GM13976 (cell line): ENCODE data around the gene PSKH1.

Source experiments
- DNase-seq: peaks from one replicate; pipeline ENCODE4 v3.0.0; 2012; ENCODE audit warnings: low spot score
- in situ Hi-C: fragments of 300-500 bp; cut with MboI; formaldehyde crosslinking; loops from one replicate; pipeline ENCODE4 v1.12.0; 2022; ENCODE audit warnings: low sequenced_read_pairs, mixed read lengths, inconsistent platforms; ENCODE audit not compliant: unreplicated experiment
- TF ChIP-seq, protein P1 (sequence below): IDR thresholded peaks from 2 replicates; pipeline ENCODE4 v1.5.1; 2012; ENCODE audit warnings: borderline replicate concordance, mild to moderate bottlenecking; ENCODE audit not compliant: insufficient read depth; ENCODE audit errors: extremely low read depth, missing control alignments, control extremely low read depth

The PSKH1 gene

DNA sequence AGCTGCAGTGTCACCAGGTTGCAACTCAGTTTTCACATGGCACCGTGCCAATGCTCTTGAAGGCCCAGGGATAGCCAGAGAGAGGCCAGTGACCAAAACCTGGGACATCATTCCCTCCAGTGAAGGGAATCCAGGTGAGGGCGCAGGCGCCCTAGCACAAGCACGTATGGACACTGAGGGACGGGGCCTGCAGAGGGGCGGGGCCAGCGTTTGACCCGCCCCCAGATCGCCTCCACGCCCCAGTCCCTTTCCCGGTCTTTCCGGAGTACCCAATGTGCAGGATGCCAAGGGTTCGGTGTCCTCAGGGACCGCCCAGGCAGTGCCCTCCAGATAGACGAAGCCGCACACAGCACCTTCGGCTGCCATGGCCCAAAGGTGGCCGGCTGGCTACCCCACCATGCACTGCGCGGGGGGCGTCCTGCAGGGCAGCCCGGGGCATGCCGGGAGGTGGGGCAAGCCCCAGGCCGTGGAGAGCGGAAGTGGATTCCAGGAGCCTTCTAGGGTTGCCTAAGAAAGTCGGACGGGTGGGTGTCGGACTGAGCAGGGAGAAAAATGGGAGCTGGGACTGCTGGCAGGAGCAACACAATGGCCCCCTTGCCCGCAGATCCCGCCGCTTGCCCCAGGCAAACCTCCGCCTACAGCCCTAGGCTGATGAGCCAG lies 70.7 kb downstream of the PSKH1 start:
- in situ Hi-C loops = no loop called here
- DNase-seq = no peak
- TF ChIP-seq, protein P1, sequence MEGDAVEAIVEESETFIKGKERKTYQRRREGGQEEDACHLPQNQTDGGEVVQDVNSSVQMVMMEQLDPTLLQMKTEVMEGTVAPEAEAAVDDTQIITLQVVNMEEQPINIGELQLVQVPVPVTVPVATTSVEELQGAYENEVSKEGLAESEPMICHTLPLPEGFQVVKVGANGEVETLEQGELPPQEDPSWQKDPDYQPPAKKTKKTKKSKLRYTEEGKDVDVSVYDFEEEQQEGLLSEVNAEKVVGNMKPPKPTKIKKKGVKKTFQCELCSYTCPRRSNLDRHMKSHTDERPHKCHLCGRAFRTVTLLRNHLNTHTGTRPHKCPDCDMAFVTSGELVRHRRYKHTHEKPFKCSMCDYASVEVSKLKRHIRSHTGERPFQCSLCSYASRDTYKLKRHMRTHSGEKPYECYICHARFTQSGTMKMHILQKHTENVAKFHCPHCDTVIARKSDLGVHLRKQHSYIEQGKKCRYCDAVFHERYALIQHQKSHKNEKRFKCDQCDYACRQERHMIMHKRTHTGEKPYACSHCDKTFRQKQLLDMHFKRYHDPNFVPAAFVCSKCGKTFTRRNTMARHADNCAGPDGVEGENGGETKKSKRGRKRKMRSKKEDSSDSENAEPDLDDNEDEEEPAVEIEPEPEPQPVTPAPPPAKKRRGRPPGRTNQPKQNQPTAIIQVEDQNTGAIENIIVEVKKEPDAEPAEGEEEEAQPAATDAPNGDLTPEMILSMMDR = no peak

DNA sequence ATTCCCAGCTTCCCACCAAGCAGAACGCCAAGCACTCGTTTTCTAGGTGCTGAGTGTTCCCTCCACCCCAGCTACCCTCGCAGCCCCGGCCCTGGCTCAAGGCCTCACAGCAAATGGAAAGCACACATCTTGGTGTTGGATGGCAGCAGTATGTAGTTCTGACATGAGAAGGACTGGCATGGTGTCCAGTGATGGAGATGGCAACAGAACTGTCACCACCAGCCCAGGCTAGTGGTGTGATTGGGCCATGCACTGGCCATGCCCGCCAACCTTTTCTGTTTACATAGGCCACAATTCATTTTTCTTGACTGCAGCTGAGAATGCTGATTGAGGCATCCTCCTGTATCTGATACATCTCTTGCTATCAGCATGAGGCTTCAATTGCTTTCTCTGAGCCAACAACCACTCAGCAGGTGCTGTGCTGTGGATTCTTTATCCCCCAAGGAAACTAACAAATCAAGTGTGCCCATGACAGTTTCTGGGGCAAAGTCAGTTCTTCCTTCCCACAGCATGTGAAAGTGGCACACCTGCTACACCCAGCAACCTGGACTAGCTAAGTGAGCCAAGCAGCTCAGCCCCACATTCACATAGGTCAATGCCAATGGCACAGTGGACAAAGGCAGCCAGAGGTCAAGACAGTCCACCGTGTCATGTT lies 71.5 kb downstream of the PSKH1 start:
- TF ChIP-seq, protein P1 = no peak
- no peak for DNase-seq
- in situ Hi-C loops = no loop called here

DNA sequence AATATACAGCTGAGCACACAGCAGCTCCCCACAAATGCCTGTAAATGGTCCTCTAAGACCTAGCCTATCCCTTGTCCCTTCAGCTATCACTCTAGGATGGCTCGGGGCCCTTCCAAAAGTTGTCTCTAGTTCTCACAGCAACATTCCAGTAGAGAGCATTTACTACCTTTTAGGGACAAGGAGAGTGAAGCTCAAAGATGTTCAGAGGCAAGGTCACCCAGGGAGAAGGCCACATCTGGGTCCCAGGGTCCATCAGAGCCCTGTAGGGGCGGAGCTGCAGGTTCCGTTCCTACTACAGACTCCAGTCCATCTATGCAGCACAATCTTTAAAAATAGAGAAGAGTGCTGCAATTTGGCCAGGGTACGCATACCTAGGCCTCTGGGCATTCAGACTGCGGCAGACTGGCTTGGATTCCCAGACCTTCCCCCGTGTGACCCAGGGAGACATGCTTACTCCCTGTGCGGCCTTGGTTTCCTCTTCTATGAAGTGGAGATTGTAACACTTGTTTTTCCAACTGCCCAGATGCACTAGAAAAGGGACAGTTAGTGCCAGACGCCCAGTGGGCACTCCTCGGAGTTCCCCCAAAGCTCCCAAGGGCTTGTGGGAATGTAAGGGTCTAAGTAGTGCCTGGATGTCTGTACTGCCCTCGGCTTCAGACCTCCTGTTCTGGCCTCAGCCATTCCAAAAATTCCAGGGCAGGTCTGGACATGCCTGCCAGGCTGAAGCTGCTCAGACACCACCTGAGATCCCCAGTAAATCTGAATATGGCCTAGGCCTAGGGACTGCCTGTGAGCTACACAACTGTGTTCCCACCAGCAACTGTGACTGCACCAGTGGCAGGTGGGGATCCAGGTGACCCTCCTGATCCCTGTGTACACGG lies 72.9 kb downstream of the PSKH1 start:
- TF ChIP-seq, protein P1 = no peak
- in situ Hi-C loops = no loop called here
- DNase-seq = no peak

DNA sequence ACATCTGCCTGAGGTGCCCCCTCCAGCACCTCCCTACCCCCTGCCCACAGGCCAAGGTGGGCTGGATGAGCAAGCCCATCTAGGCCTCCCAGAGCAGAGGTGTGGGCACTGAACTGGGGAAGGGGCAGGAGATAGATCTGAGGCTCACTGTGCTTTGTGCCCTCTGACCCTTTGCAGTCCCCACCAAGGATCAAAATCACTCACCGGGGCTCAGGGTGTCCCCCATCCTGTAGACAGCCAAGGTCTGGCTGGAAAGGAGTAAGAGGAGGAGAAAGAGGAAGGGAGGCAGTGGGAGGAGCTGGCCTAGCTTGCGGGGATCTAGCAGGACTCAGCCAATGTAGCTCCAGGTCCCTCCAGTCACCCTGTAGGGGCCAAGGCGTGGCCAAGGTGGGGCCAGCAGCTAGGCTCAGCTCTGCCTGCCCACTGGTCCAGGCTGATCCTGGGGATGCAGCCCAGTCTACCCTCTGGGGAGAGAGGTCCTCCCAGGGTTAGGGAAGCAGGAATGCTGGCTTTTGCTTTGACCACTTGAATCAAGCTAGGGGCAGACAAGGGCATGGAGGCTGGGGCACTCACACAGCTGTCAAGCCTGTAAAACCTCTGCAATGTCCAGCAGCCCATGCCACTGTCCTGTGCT lies 73.6 kb downstream of the PSKH1 start:
- TF ChIP-seq, protein P1 = no peak
- in situ Hi-C loops = no loop called here
- DNase-seq = no peak

DNA sequence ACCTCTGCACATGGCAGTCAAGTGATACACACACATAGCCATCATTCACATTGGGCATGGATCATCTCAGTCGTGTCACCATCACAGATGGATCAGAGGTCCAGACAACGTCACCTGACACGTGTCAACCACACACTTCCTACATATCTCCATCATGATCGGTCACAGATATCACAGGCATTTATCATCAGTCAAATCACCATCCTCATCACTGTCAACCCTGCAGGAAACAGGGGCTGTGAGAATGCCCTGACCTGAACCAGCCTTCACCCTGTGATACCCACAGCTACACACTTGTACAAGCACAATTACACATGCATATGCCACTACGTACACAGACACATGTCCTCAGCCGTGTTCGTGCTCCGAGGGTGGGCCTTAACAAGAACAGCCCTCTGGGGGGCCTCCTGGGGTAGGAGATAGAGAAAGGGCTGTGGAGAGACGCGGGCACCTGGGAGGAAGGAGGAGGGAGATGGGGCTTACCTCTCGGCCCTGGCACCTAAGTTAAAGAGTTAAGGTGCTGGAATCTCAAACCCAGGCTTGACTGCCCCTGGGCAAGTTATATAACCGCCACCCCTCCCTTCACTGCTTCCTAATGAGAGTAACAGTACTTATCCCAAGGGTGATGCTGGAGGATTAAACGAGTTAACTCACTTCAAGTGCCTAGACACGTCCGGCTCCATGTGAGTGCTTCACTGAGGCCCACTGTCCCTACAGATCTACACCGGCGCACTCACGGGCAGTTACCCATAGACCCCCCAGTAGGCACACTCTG lies 74.3 kb downstream of the PSKH1 start:
- DNase-seq = no peak
- TF ChIP-seq, protein P1 = peak; percentile 24
- in situ Hi-C loops = no loop called here
